K562 (cell line): Measurements from ENCODE around the gene ZNF655. TPM values are rescaled to one million over a fixed set of nuclear protein-coding genes. Genes with fewer than 3 reads are reported as not detected.

Experiments used
- CBX2 ChIP-seq: fragments of 200-600 bp; sonication (generic); IDR thresholded peaks from one replicate; pipeline ENCODE4 v1.6.1; 2012; ENCODE audit warnings: mild to moderate bottlenecking, low read length, inconsistent platforms; ENCODE audit not compliant: insufficient read depth, poor library complexity, severe bottlenecking
- FOXK2 ChIP-seq, 2 experiments: fragments of 450-650 bp; IDR thresholded peaks in 1 of 2; conservative IDR thresholded peaks in 1 of 2; 2 replicates each; pipeline ENCODE4 v1.6.1; 2016; ENCODE audit warnings: low read depth in 2 of 2, mild to moderate bottlenecking in 1 of 2
- GTF2E2 ChIP-seq: fragments of 200-800 bp; sonication (Bioruptor generic); IDR thresholded peaks from 2 replicates; pipeline ENCODE4 v1.6.1; 2016; ENCODE audit warnings: missing genetic modification characterization, missing compliant biosample characterization
- IFI16 ChIP-seq: fragments of 250-450 bp; sonication (Bioruptor Pico); IDR thresholded peaks from 2 replicates; pipeline ENCODE4 v2.1.2; 2022; ENCODE audit warnings: mild to moderate bottlenecking, inconsistent platforms
- LARP7 ChIP-seq: fragments of 450-650 bp; IDR thresholded peaks from 2 replicates; pipeline ENCODE4 v1.6.1; 2016
- MAFG ChIP-seq: fragments of 450-650 bp; conservative IDR thresholded peaks from 2 replicates; pipeline ENCODE4 v1.6.1; 2016; ENCODE audit warnings: missing genetic modification characterization, missing compliant biosample characterization
- MYBL2 ChIP-seq, 2 experiments: fragments of 450-650 bp in 1 of 2; sonication (generic) in 1 of 2; formaldehyde crosslinking in 1 of 2; IDR thresholded peaks; 2 replicates each; pipeline versions ENCODE4 v1.6.1 to v1.8.1; 2017 to 2022; ENCODE audit warnings: borderline replicate concordance in 1 of 2, inconsistent platforms in 1 of 2, low read depth in 1 of 2, mild to moderate bottlenecking in 1 of 2, missing genetic modification reagents in 1 of 2, moderate library complexity in 1 of 2
- NR1H2 ChIP-seq: sonication (generic); formaldehyde crosslinking; IDR thresholded peaks from 2 replicates; pipeline ENCODE4 v1.4.0; 2020; ENCODE audit warnings: mild to moderate bottlenecking, missing genetic modification reagents
- NR4A1 ChIP-seq, 2 experiments: fragments of 250-450 bp in 1 of 2; fragments of 450-650 bp in 1 of 2; sonication (Bioruptor Pico) in 1 of 2; IDR thresholded peaks; 2 replicates each; pipeline versions ENCODE4 v1.4.0 to v1.6.1; 2016 to 2020; ENCODE audit warnings: mild to moderate bottlenecking in 2 of 2, missing compliant biosample characterization in 1 of 2, missing genetic modification characterization in 1 of 2, moderate library complexity in 1 of 2
- RFX5 ChIP-seq: IDR thresholded peaks from 2 replicates; pipeline ENCODE4 v1.6.1; 2011; ENCODE audit warnings: low read depth, mild to moderate bottlenecking, improper control_type of control experiment, low read length
- SRSF1 ChIP-seq: fragments of 200-400 bp; formaldehyde crosslinking; IDR thresholded peaks from 2 replicates; pipeline ENCODE4 v1.6.1; 2017; ENCODE audit warnings: mild to moderate bottlenecking, low read depth, low read length, moderate library complexity
- YBX1 ChIP-seq: fragments of 450-650 bp; IDR thresholded peaks from 2 replicates; pipeline ENCODE4 v1.7.1; 2016; ENCODE audit warnings: mild to moderate bottlenecking
- ZBTB1 ChIP-seq: sonication (generic); formaldehyde crosslinking; IDR thresholded peaks from 2 replicates; pipeline ENCODE4 v1.8.1; 2023; ENCODE audit warnings: missing genetic modification reagents, low read depth, mild to moderate bottlenecking, borderline replicate concordance
- ZNF239 ChIP-seq: fragments of 250-450 bp; sonication (Bioruptor Pico); IDR thresholded peaks from 2 replicates; pipeline ENCODE4 v1.4.0; 2020; ENCODE audit warnings: mild to moderate bottlenecking
- ZNF280B ChIP-seq: fragments of 250-450 bp; sonication (Bioruptor Pico); IDR thresholded peaks from 2 replicates; pipeline ENCODE4 v1.5.1; 2021; ENCODE audit warnings: mild to moderate bottlenecking
- ZNF3 ChIP-seq: fragments of 250-450 bp; sonication (Bioruptor Pico); IDR thresholded peaks from 2 replicates; pipeline ENCODE4 v1.5.0; 2021; ENCODE audit warnings: mild to moderate bottlenecking, moderate library complexity
- ZNF444 ChIP-seq: fragments of 250-450 bp; sonication (Bioruptor Pico); IDR thresholded peaks from 2 replicates; pipeline ENCODE4 v1.4.0; 2020; ENCODE audit warnings: mild to moderate bottlenecking, moderate library complexity
- ZNF707 ChIP-seq: fragments of 250-450 bp; sonication (Bioruptor Pico); conservative IDR thresholded peaks from 2 replicates; pipeline ENCODE4 v1.8.0; 2022; ENCODE audit warnings: inconsistent platforms, mild to moderate bottlenecking, moderate library complexity
- ZNF766 ChIP-seq: fragments of 200-800 bp; sonication (Bioruptor generic); conservative IDR thresholded peaks from 2 replicates; pipeline ENCODE4 v1.6.1; 2016; ENCODE audit warnings: missing genetic modification characterization, missing compliant biosample characterization
- polyA plus RNA-seq, 8 experiments: library from polyadenylated mRNA; depleted of rRNA in 4 of 8; stranded (reverse) in 5 of 8; unstranded in 3 of 8; fragments of >200 nt; fragmentation: Nextera tagmentation in 2 of 8; fragmentation: Illumina TruSeq in 1 of 8; extraction: Ambion mirVana in 2 of 8; extraction: Trizol in 1 of 8; gene quantifications; 2 replicates each; pipeline versions ENCODE4 v1.2.1 to v1.2.3, GENCODE V29; 2011 to 2014; ENCODE audit warnings: inconsistent platforms in 1 of 8, missing spikeins in 1 of 8
- total RNA-seq, 7 experiments: library from RNA; depleted of rRNA in 6 of 7; stranded (reverse); fragments of >200 nt in 6 of 7; fragmentation: Illumina TruSeq in 2 of 7; extraction: Trizol in 2 of 7; gene quantifications; 2 replicates each; pipeline versions ENCODE4 v1.2.1 to v1.2.3, GENCODE V29; 2011 to 2021; ENCODE audit warnings: low replicate concordance in 1 of 7
- TF ChIP-seq, protein P1 (sequence below): fragments of 250-450 bp; sonication (Bioruptor Pico); IDR thresholded peaks from 2 replicates; pipeline ENCODE4 v1.8.0; 2021; ENCODE audit warnings: borderline replicate concordance, mild to moderate bottlenecking, moderate library complexity; ENCODE audit not compliant: poor library complexity, severe bottlenecking
- TF ChIP-seq, protein P2 (sequence below): fragments of 250-450 bp; sonication (Bioruptor Pico); IDR thresholded peaks from 2 replicates; pipeline ENCODE4 v1.4.0; 2020; ENCODE audit warnings: mild to moderate bottlenecking
- TF ChIP-seq, protein P3 (sequence below): IDR thresholded peaks from 2 replicates; pipeline ENCODE4 v1.6.1; 2014; ENCODE audit warnings: antibody characterized with exemption

ZNF655 gene
- total and polyA plus RNA-seq, 9 of the 15 experiments (the other 6 are each of a cell fraction or from before 2014, with no cell fraction given) = 25.7 to 130 (median 95.2) TPM

DNA sequence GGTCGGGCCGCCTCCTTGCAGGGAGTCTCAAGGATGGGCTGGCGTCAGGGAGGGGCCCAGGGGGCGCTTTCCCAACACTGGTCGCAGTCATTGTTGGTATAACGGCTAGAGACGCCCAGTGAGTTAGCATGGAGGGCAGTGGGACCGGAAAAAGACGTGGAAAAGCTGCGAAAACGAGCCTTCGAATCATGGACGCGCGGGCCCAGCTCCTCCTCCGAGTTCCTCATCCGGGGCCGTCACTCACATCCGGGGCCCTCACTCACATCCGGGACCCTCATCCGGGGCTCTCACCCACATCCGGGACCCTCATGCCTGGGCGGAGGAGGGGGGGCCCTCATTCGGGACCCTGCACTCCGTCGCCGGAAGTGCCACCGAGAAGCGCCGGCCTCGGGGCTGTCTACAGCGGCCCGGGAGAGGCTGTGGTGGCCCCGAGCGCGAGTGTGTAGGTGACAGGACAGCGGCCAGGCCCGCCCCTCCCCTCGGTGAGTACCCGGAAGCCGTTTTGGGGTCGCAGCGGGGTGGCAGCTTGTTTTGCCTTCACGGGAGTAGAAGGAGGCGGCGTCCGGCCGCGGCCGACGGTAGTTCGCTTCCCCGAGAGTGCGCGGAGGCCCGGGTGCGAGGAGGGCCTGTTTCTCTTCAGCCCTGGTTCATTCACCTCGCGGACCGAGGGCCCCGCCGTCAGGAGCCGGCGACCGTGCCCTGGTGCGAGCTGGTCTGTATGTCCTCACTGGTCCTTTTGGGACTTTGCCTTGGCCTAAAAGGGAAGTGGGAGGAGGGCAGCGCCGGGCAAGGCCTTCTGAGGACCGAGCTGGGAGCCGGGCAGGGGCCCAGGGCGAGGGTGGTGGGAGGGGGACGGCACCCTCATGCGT lies at the start of gene ZNF655 (continued):
- TF ChIP-seq FOXK2 (conservative IDR thresholded peaks at IDR 0.05 in 1 of 2, IDR thresholded peaks at IDR 0.05 in 1 of 2; ENCODE audit: low read depth in 2 of 2) (no peak; a peak in 2 of 4 replicates), ZNF3 (CRISPR knock-in tag) (no peak), ZNF707 (no peak), YBX1 (no peak), MAFG (tag) (no peak), NR4A1 (CRISPR knock-in tag; IDR thresholded peaks at IDR 0.05) (no peak), NR4A1 (tag; IDR thresholded peaks at IDR 0.05) (no peak), MYBL2 (IDR thresholded peaks at IDR 0.05; ENCODE audit: low read depth) (no peak), MYBL2 (CRISPR knock-in tag; IDR thresholded peaks at IDR 0.05; ENCODE audit: borderline replicate concordance) (no peak), NR1H2 (peak; percentile 83; the same call in 1 of the 2 replicates), GTF2E2 (tag) (peak; percentile 89), LARP7 (no peak), ZBTB1 (peak; percentile 50; the same call in 1 of the 2 replicates), ZNF280B (CRISPR knock-in tag) (no peak), ZNF239 (CRISPR knock-in tag) (no peak), ZNF444 (no peak), CBX2 (no peak), ZNF766 (CRISPR knock-in tag) (0 out of 2 replicates have a peak, but pooled peaks have one; percentile 79), RFX5 (no peak), IFI16 (CRISPR knock-in tag) (no peak), SRSF1 (peak; percentile 83; the same call in 1 of the 2 replicates)
- TF ChIP-seq, protein P1, sequence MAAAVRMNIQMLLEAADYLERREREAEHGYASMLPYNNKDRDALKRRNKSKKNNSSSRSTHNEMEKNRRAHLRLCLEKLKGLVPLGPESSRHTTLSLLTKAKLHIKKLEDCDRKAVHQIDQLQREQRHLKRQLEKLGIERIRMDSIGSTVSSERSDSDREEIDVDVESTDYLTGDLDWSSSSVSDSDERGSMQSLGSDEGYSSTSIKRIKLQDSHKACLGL (CRISPR knock-in tag) = no peak
- TF ChIP-seq, protein P2, sequence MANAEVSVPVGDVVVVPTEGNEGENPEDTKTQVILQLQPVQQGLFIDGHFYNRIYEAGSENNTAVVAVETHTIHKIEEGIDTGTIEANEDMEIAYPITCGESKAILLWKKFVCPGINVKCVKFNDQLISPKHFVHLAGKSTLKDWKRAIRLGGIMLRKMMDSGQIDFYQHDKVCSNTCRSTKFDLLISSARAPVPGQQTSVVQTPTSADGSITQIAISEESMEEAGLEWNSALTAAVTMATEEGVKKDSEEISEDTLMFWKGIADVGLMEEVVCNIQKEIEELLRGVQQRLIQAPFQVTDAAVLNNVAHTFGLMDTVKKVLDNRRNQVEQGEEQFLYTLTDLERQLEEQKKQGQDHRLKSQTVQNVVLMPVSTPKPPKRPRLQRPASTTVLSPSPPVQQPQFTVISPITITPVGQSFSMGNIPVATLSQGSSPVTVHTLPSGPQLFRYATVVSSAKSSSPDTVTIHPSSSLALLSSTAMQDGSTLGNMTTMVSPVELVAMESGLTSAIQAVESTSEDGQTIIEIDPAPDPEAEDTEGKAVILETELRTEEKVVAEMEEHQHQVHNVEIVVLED (CRISPR knock-in tag) = no peak
- TF ChIP-seq, protein P3, sequence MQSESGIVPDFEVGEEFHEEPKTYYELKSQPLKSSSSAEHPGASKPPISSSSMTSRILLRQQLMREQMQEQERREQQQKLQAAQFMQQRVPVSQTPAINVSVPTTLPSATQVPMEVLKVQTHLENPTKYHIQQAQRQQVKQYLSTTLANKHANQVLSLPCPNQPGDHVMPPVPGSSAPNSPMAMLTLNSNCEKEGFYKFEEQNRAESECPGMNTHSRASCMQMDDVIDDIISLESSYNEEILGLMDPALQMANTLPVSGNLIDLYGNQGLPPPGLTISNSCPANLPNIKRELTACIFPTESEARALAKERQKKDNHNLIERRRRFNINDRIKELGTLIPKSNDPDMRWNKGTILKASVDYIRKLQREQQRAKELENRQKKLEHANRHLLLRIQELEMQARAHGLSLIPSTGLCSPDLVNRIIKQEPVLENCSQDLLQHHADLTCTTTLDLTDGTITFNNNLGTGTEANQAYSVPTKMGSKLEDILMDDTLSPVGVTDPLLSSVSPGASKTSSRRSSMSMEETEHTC = peak; percentile 18; the same call in 1 of the 2 replicates
